HEK293 (cell line): ENCODE measurements around the gene ANGEL1.

ENCODE experiments used
- CTCF ChIP-seq: fragments of 450-650 bp; formaldehyde crosslinking; IDR thresholded peaks from 2 replicates; pipeline ENCODE4 v1.5.1; 2016; ENCODE audit warnings: missing biosample characterization, missing genetic modification characterization
- PBX3 ChIP-seq: sonication (generic); formaldehyde crosslinking; IDR thresholded peaks from 2 replicates; pipeline ENCODE4 v1.8.1; 2022; ENCODE audit warnings: mild to moderate bottlenecking, moderate library complexity, missing genetic modification reagents
- YY1 ChIP-seq: fragments of 450-650 bp; formaldehyde crosslinking; IDR thresholded peaks from 2 replicates; pipeline ENCODE4 v1.5.1; 2018; ENCODE audit warnings: missing biosample characterization, missing genetic modification characterization
- ZNF114 ChIP-seq: fragments of 450-650 bp; formaldehyde crosslinking; IDR thresholded peaks from 2 replicates; pipeline ENCODE4 v1.5.0; 2017; ENCODE audit warnings: missing biosample characterization, missing genetic modification characterization
- ZNF354C ChIP-seq: fragments of 450-650 bp; formaldehyde crosslinking; IDR thresholded peaks from 2 replicates; pipeline ENCODE4 v1.5.1; 2016; ENCODE audit warnings: missing biosample characterization, missing genetic modification characterization, low read depth, borderline replicate concordance

GRCh38 chr14:76832503-76832988 is 19.9 kb upstream of the ANGEL1 start:
- TF ChIP-seq CTCF (tag by site-specific recombination) (no peak), ZNF354C (no peak), YY1 (tag by site-specific recombination) (no peak), ZNF114 (tag by site-specific recombination) (no peak), PBX3 (CRISPR knock-in tag) (no peak)
